OCI-LY3 (cell line): ENCODE results near the gene LEMD2.

ENCODE experiments used
- H2AFZ ChIP-seq: fragments of 200-600, 300-600 bp; shearing (Covaris generic); 2 replicates; pipeline ENCODE4 v1.6.0; 2014; ENCODE audit warnings: antibody characterized with exemption, low read depth, low read length
- H3K27ac ChIP-seq: fragments of 200-600, 300-600 bp; sonication (generic); 2 replicates; pipeline ENCODE4 v1.5.1; 2014; ENCODE audit warnings: mild to moderate bottlenecking, low read length, moderate library complexity, mixed read lengths
- H3K27me3 ChIP-seq: fragments of 200-600, 300-600 bp; sonication (generic); 2 replicates; pipeline ENCODE4 v1.6.1; 2014; ENCODE audit warnings: low read depth, low read length, mixed read lengths
- H3K36me3 ChIP-seq: fragments of 200-600, 300-600 bp; sonication (generic); replicated peaks from 2 replicates; pipeline ENCODE3; 2014; ENCODE audit warnings: low read depth, low read length, mixed read lengths
- H3K4me1 ChIP-seq: fragments of 300-600, 200-600 bp; sonication (generic); 2 replicates; pipeline ENCODE4 v1.6.1; 2014; ENCODE audit warnings: low read length, mixed read lengths
- H3K4me2 ChIP-seq: fragments of 200-600, 300-600 bp; sonication (generic); 2 replicates; pipeline ENCODE4 v1.6.1; 2014; ENCODE audit warnings: low read length, mixed read lengths
- H3K4me3 ChIP-seq: fragments of 300-600, 200-600 bp; sonication (generic); 2 replicates; pipeline ENCODE4 v1.5.1; 2014; ENCODE audit warnings: antibody characterized with exemption, mild to moderate bottlenecking, low read length, moderate library complexity
- H3K79me2 ChIP-seq: fragments of 300-600, 200-600 bp; shearing (Covaris generic); 2 replicates; pipeline ENCODE4 v1.6.1; 2014; ENCODE audit warnings: mild to moderate bottlenecking, low read length, mixed read lengths
- H3K9ac ChIP-seq: fragments of 300-600, 200-600 bp; shearing (Covaris generic); 2 replicates; pipeline ENCODE4 v1.6.0; 2014; ENCODE audit warnings: mild to moderate bottlenecking, low read length, moderate library complexity
- H3K9me3 ChIP-seq: fragments of 200-600, 300-600 bp; shearing (Covaris generic); 2 replicates; pipeline ENCODE4 v1.6.1; 2014; ENCODE audit warnings: low read length, mixed read lengths; ENCODE audit not compliant: insufficient read depth
- H4K20me1 ChIP-seq: fragments of 200-600, 300-600 bp; sonication (generic); 2 replicates; pipeline ENCODE4 v1.6.1; 2016; ENCODE audit warnings: low read length, mixed read lengths; ENCODE audit not compliant: insufficient read depth
- EZH2phosphoT487 ChIP-seq: fragments of 200-600 bp; shearing (Covaris generic); IDR thresholded peaks from 2 replicates; pipeline ENCODE4 v1.6.1; 2018; ENCODE audit warnings: antibody characterized with exemption, mixed run types, low read depth
- TF ChIP-seq, protein P1 (sequence below): fragments of 200-600, 300-600 bp; sonication (generic); IDR thresholded peaks from 2 replicates; pipeline ENCODE4 v1.5.1; 2014; ENCODE audit warnings: antibody characterized with exemption, low read length, low read depth

Gene LEMD2

DNA sequence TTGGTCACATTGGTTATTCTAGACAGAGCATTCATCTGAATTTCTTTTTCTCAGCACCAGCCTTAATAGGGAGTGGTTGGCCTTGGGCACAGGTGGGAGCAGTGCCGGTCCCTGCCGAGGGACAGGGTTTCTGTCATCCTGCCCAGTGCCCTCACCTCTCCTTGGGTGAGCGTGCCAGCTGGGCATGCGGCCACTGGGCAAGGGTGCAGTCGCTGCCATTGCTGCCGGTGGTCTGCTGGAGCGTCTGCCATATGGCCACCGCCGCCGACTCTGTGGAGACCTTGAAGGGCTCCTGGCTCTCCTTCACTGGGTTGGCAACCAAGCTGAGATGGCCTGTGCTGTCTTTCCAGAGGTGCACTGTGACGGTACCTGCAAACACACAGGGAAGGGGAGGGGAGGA is 61.0 kb downstream of the LEMD2 start:
- H3K4me2 ChIP-seq, result no peak overlapping the region
- H3K27me3 ChIP-seq, result peaks cover 18% of the 10 kb centered on the region
- H2AFZ ChIP-seq, result no peak overlapping the region
- no peak overlapping the region for H3K27ac ChIP-seq
- no peak overlapping the region for H3K9ac ChIP-seq
- TF ChIP-seq EZH2phosphoT487, result no peak
- TF ChIP-seq, protein P1, sequence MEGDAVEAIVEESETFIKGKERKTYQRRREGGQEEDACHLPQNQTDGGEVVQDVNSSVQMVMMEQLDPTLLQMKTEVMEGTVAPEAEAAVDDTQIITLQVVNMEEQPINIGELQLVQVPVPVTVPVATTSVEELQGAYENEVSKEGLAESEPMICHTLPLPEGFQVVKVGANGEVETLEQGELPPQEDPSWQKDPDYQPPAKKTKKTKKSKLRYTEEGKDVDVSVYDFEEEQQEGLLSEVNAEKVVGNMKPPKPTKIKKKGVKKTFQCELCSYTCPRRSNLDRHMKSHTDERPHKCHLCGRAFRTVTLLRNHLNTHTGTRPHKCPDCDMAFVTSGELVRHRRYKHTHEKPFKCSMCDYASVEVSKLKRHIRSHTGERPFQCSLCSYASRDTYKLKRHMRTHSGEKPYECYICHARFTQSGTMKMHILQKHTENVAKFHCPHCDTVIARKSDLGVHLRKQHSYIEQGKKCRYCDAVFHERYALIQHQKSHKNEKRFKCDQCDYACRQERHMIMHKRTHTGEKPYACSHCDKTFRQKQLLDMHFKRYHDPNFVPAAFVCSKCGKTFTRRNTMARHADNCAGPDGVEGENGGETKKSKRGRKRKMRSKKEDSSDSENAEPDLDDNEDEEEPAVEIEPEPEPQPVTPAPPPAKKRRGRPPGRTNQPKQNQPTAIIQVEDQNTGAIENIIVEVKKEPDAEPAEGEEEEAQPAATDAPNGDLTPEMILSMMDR, result no peak
- no peak overlapping the region for H3K4me3 ChIP-seq
- H3K36me3 ChIP-seq, result no peaks in the 10 kb centered on the region
- H4K20me1 ChIP-seq, result no peaks in the 10 kb centered on the region
- no peaks in the 10 kb centered on the region for H3K79me2 ChIP-seq
- no peaks in the 10 kb centered on the region for H3K4me1 ChIP-seq
- no peaks in the 10 kb centered on the region for H3K9me3 ChIP-seq

DNA sequence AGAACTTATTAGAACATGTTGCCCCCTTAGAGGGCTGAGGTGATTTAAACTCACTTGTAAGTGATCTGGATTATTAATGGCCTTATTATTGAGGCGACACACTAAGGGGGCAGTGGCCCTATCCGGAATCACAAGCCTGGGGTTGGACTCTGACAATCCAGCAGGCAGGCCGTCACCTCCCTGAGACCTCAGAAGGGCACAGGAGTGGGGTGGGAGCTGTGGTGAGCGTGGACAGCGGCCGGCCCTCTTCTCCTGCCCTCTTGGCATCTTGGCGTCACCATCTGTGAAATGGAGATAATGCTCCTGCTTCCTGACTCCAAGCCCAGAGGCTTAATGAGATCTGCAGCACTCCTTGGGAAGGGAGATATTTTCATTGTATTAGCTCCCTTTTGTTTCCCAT is 61.8 kb downstream of the LEMD2 start:
- H3K27me3 ChIP-seq, result peaks cover 25% of the 10 kb centered on the region
- no peaks in the 10 kb centered on the region for H3K4me1 ChIP-seq
- no peak overlapping the region for H3K4me2 ChIP-seq
- H2AFZ ChIP-seq, result no peak overlapping the region
- no peaks in the 10 kb centered on the region for H3K79me2 ChIP-seq
- no peak overlapping the region for H3K9ac ChIP-seq
- no peak overlapping the region for H3K4me3 ChIP-seq
- no peak overlapping the region for H3K27ac ChIP-seq
- no peaks in the 10 kb centered on the region for H3K9me3 ChIP-seq
- H4K20me1 ChIP-seq, result no peaks in the 10 kb centered on the region
- TF ChIP-seq, protein P1, result no peak
- no peak for TF ChIP-seq EZH2phosphoT487
- H3K36me3 ChIP-seq, result no peaks in the 10 kb centered on the region

DNA sequence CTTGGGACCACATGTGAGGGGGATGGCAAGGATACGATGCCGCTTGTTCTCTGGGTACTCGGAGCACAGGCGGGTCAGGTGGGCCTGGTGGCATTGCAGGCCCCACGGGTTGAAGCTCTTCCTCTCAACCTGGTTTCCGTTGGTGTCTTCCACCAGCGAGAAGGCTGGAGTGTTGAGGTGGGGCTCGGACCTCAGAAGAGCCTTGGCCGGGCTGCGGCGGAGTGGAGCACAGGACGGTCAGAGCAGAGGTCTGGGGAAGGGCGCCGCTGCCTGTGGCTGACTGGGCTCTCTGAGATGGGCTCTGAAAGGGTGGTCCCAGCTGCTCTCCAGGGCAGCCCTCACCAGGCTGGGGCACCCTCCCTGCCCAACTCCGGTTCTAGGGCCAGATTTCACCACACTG is 62.2 kb downstream of the LEMD2 start:
- no peak overlapping the region for H3K27ac ChIP-seq
- no peaks in the 10 kb centered on the region for H3K4me1 ChIP-seq
- H3K4me3 ChIP-seq, result no peak overlapping the region
- no peak overlapping the region for H2AFZ ChIP-seq
- H3K4me2 ChIP-seq, result no peak overlapping the region
- H3K79me2 ChIP-seq, result no peaks in the 10 kb centered on the region
- peaks cover 27% of the 10 kb centered on the region for H3K27me3 ChIP-seq
- no peaks in the 10 kb centered on the region for H3K36me3 ChIP-seq
- no peaks in the 10 kb centered on the region for H4K20me1 ChIP-seq
- H3K9me3 ChIP-seq, result no peaks in the 10 kb centered on the region
- no peak overlapping the region for H3K9ac ChIP-seq
- TF ChIP-seq EZH2phosphoT487, result no peak
- TF ChIP-seq, protein P1, result no peak

DNA sequence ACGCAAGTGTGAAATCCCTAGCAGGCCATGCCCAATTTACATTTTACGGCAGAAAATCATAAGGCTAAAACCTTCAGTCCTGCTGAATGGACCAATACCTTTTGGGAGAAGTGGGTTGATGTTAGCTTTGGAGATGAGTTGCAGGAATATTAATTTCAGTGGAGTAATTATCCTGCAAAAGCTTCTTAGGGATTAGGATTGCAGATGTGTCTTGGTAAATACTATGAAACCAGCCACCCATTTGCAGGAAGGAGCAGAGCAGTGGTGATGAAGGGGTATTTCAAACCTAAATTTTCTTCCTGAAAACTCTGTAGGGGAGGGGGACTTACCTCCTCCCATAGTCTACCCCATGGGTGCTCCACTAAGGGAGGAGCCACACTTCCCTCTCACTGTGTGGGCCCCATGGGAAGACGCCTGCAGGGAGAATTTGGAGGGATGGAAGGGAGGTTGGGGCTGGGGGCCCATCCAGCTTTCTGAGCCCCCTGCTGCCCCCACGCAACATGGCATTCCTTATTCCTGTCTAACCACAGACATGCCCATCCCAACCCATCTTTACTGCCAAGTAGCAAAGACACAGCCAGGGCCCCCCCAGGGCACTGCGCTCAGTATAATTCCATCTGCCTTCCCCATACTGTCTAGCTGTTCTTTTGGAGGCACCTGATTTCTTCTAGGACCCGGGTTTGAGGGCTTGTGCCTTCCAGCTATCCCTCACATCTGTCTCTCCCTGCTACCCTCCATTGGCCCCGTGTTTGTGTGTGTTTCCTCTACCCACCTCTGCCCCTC is 62.8 kb downstream of the LEMD2 start:
- Histone ChIP-seq H3K4me2 (no peak overlapping the region), H3K79me2 (no peaks in the 10 kb centered on the region), H3K9ac (no peak overlapping the region)

More for the DNA sequence above, 62.8 kb downstream of the LEMD2 start:
- Histone ChIP-seq H3K4me1 (peaks cover 5% of the 10 kb centered on the region), H3K27me3 (peaks cover 27% of the 10 kb centered on the region), H3K36me3 (no peaks in the 10 kb centered on the region), H3K4me3 (no peak overlapping the region), H3K27ac (no peak overlapping the region), H4K20me1 (no peaks in the 10 kb centered on the region), H3K9me3 (no peaks in the 10 kb centered on the region), H2AFZ (no peak overlapping the region)
- TF ChIP-seq, protein P1, result no peak
- TF ChIP-seq EZH2phosphoT487, result no peak
